ENCODE results near the gene RASIP1.

Gene RASIP1

GRCh38 chr19:48755787-48756186, 15.4 kb upstream of the RASIP1 start:
- no peak overlapping the region for H3K4me3 ChIP-seq (ENCODE audit: low read depth, low read length)

DNA sequence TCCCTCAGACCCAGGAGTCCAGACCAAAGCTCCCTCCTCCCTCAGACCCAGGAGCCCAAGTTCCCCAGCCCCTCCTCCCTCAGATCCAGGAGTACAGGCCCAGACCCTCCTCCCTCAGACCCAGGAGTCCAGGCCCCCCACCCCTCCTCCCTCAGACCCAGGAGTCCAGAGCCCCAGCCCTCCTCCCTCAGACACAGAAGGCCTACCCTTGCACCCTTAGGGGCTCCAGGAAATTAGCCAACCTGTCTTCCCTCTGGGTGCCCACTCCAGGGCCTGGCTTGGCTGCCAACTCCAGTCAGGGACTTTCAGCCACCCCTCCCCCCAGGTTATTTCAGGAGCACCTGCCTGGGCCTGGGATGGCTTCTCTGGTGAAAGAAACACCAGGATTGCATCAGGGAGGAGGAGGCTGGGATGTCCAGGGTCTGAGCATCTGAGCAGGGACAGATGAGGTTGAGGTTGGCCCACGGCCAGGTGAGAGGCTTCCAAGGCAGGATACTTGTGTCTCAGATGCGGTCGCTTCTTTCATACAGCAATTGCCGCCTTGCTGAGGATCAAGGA, 14.8 kb upstream of the RASIP1 start, which contains the start of gene FGF21:
Gene FGF21 (plus strand): TSS at position 441 of the 558 bp plus-strand sequence. CDS start 713 bp downstream, outside the sequence.
- H3K4me3 ChIP-seq (ENCODE audit: low read depth, low read length): no peak within 1 kb of the TSS

GRCh38 chr19:48752496-48753365, 12.3 kb upstream of the RASIP1 start, which contains the start of gene FUT1:
FUT1 (minus strand) TSS chr19:48752641; CDS start chr19:48751281, 1,360 bp downstream.
- H3K4me3 ChIP-seq (ENCODE audit: low read depth, low read length): peak within 1 kb of the TSS; percentile 90

DNA sequence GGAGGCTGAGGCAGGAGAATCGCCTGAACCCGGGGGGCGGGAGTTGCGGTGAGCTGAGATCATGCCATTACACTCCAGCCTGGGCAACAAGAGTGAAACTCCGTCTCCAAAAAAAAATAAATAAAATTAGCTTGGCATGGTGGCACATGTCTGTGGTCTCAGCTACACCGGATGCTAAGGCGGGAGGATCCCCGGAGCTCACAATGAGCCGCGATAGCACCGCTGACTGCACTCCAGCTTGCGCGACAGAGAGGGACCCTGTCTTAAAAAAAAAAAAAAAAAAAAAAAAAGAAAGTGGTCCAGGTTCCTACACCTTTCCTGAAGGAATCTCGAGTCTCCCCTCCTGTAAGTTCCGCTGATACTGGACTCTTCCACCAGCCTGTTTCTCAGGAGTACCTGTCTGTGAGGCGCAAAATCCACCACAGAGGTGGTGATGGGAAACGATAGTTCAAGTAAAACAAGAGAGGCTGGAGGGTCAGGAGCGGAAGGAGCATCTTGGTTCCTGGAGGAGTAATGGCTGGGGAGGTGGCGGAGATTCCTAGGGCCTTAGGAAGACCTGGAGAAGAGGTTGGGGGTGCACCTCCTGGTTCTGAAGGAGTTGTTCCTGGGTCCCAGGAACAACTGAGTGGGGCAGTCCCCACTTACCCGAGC, 11.6 kb upstream of the RASIP1 start:
- peak overlapping the region; percentile 90 for H3K4me3 ChIP-seq (ENCODE audit: low read depth, low read length)

- H3K4me3 ChIP-seq (ENCODE audit: low read depth, low read length): no peak overlapping the region
Observed at GRCh38 chr19:48750771-48751504, 10.5 kb upstream of the RASIP1 start.

GRCh38 chr19:48750351-48750750, 9.9 kb upstream of the RASIP1 start:
- no peak overlapping the region for H3K4me3 ChIP-seq (ENCODE audit: low read depth, low read length)

GRCh38 chr19:48749571-48750198, 9.3 kb upstream of the RASIP1 start:
- H3K4me3 ChIP-seq (ENCODE audit: low read depth, low read length): no peak overlapping the region

GRCh38 chr19:48746738-48747575, 6.5 kb upstream of the RASIP1 start, which contains the start of gene IZUMO1:
IZUMO1 (minus strand) TSS chr19:48746909; CDS start chr19:48745859, 1,050 bp downstream.
- peak within 1 kb of the TSS; percentile 55 for H3K4me3 ChIP-seq (ENCODE audit: low read depth, low read length)

- H3K4me3 ChIP-seq (ENCODE audit: low read depth, low read length): no peak overlapping the region
Observed at GRCh38 chr19:48746110-48746509, 5.7 kb upstream of the RASIP1 start.

- H3K4me3 ChIP-seq (ENCODE audit: low read depth, low read length): no peak overlapping the region
Observed at GRCh38 chr19:48745208-48745995, 5.0 kb upstream of the RASIP1 start.

DNA sequence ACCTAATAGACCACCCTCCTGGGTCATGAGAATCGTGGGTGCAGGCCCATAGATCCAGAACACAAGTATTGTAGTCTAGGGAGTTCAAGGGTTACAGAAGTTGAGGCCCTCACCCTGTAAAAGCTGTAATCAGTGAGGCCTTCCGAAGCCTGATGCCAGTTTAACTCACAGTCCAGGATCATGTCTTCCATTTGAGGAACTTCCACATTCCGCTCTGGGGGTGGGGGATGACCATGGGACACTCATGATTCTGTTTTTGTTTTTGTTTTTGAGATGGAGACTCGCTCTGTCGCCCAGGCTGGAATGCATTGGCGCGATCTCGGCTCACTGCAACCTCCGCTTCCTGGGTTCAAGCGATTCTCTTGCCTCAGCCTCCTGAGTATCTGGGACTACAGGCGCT, 1.7 kb upstream of the RASIP1 start:
- H3K4me3 ChIP-seq (ENCODE audit: low read depth, low read length): no peak overlapping the region

GRCh38 chr19:48741129-48741999, 954 bp upstream of the RASIP1 start:
- H3K4me3 ChIP-seq (ENCODE audit: low read depth, low read length): no peak overlapping the region

GRCh38 chr19:48739404-48740163, 826 bp downstream of the RASIP1 start:
- peak overlapping the region; percentile 45 for H3K4me3 ChIP-seq (ENCODE audit: low read depth, low read length)

DNA sequence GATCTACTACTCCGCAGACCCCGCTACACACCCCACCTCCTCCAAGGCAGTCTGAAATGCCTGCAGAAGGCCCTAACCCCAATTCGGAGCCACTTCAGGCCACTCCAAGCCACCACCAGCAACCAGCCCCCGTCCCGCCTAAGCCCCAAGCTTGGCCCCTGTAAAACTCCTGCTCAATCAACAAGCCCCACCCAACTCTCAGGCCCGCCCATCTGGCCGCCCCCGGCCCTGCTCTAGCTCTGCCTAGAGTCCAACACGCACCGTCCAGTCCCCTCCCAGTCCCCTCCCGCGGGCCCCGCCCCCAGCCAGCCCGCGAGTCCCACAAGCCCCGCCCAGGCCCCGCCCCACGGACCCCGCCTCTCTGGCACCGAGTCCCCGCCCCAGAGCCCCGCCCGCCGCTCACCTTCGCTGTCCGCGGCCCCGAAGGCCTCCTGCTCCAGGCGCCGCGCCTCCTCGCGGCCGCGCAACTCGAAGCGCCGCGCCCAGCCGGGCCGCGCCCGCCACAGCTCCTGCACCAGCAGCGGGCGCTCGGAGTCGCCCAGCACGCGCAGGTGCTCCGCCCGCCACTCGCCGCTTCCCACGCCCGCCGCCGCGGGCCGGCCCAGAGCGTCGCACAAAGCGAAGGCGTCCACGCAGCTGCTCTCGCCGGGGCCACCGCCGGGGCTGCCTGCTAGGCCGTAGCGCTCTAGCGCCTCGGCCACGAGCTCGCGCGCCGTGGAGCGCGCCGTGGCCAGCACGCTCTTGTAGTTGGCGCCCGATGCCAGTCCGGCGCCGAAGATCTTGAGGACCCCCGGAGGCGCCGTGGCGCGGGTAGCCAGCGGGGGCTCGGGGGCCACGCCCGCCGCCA, 1.6 kb downstream of the RASIP1 start:
- H3K4me3 ChIP-seq (ENCODE audit: low read depth, low read length): peak overlapping the region; percentile 45

DNA sequence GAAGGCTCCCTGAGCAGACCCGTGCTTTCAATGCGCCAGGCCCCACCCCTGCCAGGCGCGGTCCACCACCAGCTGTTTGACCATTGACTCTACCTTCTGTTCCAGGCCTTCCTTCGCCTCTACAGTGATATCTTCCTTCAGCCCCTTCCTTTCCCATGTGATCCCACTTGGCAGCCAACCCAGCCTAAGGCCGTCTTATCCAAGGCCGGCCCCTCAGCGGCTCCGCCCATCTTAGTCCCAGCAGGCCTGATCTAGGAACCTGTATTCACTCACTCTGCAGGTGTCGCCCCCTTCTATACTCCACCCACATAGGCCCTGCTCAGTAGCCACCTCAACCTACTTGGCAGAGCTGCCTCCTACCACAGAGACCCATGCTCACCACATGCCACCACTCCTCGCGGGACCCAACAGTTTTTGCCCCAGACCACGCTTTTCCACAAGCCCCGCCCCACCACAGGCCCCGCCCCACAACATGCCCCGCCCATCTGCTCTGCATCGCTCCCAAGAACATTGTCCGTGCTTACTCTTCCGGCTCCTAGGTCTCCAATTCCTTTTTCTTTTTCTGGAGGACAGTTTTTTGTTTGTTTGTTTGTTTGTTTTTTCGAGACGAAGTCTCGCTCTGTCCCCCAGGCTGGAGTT, 2.9 kb downstream of the RASIP1 start:
- no peak overlapping the region for H3K4me3 ChIP-seq (ENCODE audit: low read depth, low read length)
